Right lung (tissue), 5 donors: ENCODE data around the gene NCBP1. TPM values are rescaled to one million over a fixed set of nuclear protein-coding genes. Genes with fewer than 3 reads are reported as not detected.
"Not testable (repeated sequence)": the region's sequence is repeated elsewhere in the genome, so short reads cannot be mapped to it uniquely, and the experiment has no call there.

Source experiments
- DNase-seq, 2 donors: peaks; one replicate each; pipeline ENCODE4 v3.0.0-alpha.2; 2013
- polyA plus RNA-seq, 5 donors: library from polyadenylated mRNA; unstranded; fragments of 120-200 nt; gene quantifications; one replicate each; pipeline versions ENCODE4 v1.2.1 to v1.2.3, GENCODE V29; 2013; ENCODE audit warnings: inconsistent platforms in 1 of 5, low replicate concordance in 1 of 5; ENCODE audit not compliant: insufficient read length in 5 of 5, insufficient read depth in 1 of 5

NCBP1 gene
- polyA plus RNA-seq, 5 donors, result 38.9 to 58.1 (median 50.6) TPM

DNA sequence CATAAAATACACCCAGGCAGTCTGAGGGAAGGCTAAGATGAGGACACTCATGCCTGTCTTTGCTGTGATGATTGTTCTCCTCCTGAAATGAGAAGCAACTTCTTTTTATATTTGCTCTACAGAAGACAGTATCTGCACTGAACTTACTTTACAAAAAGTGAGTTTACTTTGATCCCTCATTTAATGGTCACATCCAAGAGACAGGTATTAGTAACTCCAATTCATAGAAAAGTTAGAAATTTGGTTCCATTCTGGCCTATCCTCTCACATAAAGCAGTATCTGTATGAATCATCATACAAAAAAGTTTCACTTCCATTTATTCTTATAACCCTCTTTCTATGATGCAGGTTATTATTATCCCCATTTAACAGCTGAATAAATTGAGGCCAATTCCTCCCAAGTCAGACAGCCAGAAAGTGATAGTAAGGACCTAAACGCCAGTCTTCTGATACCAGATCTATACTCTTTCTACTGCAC lies 15.6 kb upstream of the NCBP1 start:
- no peak for DNase-seq

DNA sequence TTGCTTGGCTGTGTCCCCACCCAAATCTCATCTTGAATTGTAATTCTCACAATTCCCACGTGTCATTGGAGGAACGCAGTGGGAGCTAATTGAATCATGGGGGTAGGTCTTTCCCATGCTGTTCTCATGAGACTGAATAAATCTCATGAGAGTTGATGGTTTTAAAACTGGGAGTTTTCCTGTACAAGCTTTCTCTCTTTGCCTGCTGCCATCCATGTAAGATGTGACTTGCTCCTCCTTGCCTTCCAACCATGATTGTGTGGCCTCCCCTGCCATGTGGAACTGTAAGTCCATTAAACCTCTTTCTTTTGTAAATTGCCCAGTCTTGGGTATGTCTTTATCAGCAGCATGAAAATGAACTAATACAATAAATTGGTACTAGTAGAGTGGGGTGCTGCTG lies 13.6 kb upstream of the NCBP1 start:
- not testable (repeated sequence) for DNase-seq

- DNase-seq, result not testable (repeated sequence)
Measured at GRCh38 chr9:97622483-97622882, 11.1 kb upstream of the NCBP1 start.

GRCh38 chr9:97623946-97624345 lies 9.7 kb upstream of the NCBP1 start:
- DNase-seq, result no peak

GRCh38 chr9:97625620-97626019 lies 8.0 kb upstream of the NCBP1 start:
- no peak for DNase-seq

GRCh38 chr9:97627624-97628023 lies 6.0 kb upstream of the NCBP1 start:
- no peak for DNase-seq

DNA sequence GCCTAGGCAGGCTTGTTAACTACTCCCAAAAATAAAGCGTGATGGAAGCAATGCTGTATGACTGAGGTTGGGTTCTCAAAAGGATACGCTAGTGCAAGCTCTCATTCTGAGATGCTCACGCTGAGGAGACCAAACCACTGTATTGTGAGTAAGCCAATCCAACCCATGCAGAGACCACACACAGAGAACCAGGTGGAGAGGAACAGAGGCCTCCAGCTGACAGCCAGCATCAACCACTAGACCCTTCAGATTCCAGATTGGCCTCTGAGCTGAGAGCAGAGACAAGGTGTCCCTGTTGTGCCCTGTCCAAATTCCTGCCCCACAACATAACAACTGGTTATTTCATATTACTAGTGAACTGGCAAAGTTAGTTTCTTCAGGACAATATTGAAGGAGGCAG lies 5.0 kb upstream of the NCBP1 start:
- DNase-seq, result no peak

DNA sequence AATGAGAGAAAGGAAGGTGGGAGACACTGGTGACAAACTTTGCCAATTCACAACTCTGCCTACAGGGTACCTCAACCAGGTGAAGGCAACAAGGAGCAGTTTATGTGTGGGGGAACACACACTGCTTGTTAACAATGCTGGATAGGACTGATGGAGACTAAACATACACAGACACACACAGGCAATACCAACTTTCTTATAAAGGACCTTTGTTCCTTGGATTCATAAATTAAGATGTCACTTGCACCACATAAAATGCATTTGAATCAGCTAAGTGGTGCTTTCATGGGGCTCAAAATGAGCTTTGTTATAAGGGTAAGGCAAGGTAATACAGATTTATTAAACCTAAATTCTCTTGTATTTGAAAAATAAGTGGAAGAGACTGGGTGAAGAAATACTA lies 4.5 kb upstream of the NCBP1 start:
- no peak for DNase-seq

- no peak for DNase-seq
Measured at GRCh38 chr9:97630591-97630990, 3.0 kb upstream of the NCBP1 start.

DNA sequence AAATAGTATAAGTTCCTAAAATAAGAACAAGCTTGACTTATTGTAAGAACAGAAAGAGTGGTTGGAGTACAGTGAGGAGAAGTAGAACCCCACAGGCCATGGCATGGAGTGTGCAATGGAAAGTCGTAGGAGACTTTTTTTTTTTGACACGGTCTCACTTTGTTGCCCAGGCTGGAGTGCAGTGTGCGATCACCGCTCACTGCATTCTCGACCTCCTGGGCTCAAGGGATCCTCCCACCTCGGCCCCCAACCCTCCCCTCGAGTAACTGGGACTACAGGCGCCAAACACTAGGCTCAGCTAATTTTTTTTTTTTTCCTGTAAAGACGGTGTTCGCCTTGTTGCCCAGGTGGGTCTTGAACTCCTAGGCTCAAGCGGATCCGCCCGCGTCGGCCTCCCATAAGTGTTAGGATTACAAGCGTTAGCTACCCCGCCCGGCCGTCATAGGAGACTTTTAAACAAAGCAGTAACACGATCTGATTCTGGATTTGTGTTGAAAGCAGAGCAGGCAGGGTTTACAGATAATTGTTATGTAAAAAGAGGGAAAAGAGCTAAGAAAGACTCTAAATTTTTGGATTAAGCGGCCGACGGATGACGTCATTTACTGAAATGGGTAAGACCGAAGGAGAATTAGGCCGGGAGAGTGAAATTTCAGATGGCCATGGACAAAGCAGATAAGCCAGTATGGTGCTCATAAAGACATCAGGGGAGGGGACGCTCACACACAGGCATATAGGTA lies 1.2 kb upstream of the NCBP1 start:
- no peak for DNase-seq

- DNase-seq, result no peak
Measured at GRCh38 chr9:97633859-97634490, 354 bp downstream of the NCBP1 start.

GRCh38 chr9:97635026-97635425 lies 1.4 kb downstream of the NCBP1 start:
- DNase-seq, result no peak

DNA sequence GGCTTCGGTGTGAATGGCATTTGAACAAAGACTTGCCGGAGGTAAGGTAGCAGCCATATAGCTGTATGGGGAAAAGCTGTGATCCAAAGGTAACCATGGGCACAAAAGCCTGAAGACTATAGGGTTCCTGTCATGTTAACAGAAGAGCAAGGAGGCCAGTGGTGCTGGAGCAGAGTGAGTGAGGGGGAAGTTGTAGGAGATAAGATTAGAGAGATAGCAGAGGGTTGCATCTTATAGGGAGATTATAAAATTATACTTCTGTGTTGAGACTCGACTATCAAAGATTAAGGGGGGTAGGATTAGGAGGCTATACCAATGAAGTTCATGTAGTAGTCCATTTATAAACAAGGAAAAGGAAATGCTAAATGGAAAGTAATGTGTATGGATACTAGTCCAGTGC lies 3.3 kb downstream of the NCBP1 start:
- no peak for DNase-seq

DNA sequence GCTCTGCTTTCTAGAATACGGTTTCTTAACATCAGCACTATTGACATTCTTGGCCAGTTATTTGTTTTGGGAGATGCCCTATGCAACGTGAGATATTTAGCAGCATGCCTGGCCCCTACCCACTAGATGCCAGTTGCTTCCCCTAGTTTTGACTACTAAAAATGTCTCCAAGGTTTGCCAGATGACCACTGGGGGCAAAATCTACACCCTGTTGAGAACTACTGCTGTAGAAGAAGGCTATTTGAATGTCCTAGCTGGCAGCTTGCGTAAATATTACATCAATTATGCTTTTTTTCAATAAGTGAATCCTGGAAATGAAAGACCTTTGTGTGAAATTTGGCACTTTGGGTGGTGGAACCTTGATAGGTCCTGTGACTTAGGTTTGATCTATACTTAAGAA lies 5.0 kb downstream of the NCBP1 start:
- no peak for DNase-seq

DNA sequence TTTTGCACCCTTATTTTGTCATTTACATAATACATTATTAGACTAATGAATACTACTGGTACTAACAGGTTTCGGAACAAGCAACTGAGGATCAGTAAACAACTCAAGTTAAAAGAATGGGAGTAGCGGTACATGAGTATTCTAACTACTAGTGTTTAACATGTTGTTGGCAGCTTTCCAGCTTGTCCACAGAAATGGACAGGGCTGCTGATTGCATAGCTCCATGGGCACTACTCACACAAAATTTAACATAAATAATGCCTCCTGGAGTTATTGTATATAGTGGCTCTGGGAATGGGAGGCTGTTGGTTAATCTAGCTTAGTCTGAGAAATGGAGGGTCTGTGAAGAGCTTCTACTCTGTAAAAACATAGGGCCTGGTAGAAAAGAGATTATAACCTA lies 6.7 kb downstream of the NCBP1 start:
- DNase-seq, result no peak

- DNase-seq, result no peak
Measured at GRCh38 chr9:97645720-97646119, 12.1 kb downstream of the NCBP1 start.

- DNase-seq, result no peak
Measured at GRCh38 chr9:97647996-97648395, 14.4 kb downstream of the NCBP1 start.

GRCh38 chr9:97651646-97652045 lies 18.0 kb downstream of the NCBP1 start:
- DNase-seq, result no peak

- DNase-seq, result no peak
Measured at GRCh38 chr9:97658707-97659106, 25.1 kb downstream of the NCBP1 start.

GRCh38 chr9:97659771-97660170 lies 26.1 kb downstream of the NCBP1 start:
- DNase-seq, result no peak

- DNase-seq, result no peak
Measured at GRCh38 chr9:97660340-97660739, 26.7 kb downstream of the NCBP1 start.

GRCh38 chr9:97660847-97661246 lies 27.2 kb downstream of the NCBP1 start:
- no peak for DNase-seq

DNA sequence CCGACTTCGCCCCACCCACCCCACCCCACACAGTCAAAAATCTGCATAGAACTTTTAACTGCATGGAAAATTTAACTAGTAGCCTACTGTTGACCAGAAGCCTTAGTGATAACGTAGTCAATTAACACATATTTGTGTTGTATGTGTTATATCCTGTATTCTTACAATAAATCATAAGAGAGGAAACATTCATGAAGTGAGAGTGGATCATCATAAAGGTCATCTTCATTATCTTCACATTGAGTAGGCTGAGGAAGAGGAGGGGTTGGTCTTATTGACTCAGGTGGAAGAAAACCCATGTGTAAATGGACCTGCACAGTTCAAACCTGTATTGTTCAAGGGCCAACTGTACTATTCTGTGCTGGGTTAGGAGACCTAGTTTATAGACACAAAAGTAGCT lies 32.1 kb downstream of the NCBP1 start:
- DNase-seq, result no peak
